ENCODE results near the gene SPOCK2.

Gene SPOCK2

GRCh38 chr10:72081210-72081609 is 7.1 kb downstream of the SPOCK2 start:
- no peak overlapping the region for H3K9ac ChIP-seq (ENCODE audit: insufficient read length)
- no peak overlapping the region for H3K4me3 ChIP-seq
- DNase-seq (ENCODE audit: low read depth, low spot score) = no peak
- TF ChIP-seq EZH2 (IDR thresholded peaks at IDR 0.05) = no peak
- TF ChIP-seq POLR2AphosphoS5 (IDR thresholded peaks at IDR 0.05; ENCODE audit: borderline replicate concordance, low read depth, low read length) = no peak
- no peak for TF ChIP-seq FOXP2 (optimal IDR thresholded peaks at IDR 0.05; ENCODE audit: control extremely low read depth, extremely low read length, insufficient read depth)
- H3K36me3 ChIP-seq (ENCODE audit: insufficient read depth, low read length) = no peaks in the 10 kb centered on the region
- no peaks in the 10 kb centered on the region for H3K9me3 ChIP-seq (ENCODE audit: low read depth, low read length)
- no peak overlapping the region for H3K27ac ChIP-seq

GRCh38 chr10:72080042-72080975 is 8.0 kb downstream of the SPOCK2 start:
- no peak for TF ChIP-seq EZH2 (IDR thresholded peaks at IDR 0.05)
- no peak for TF ChIP-seq POLR2AphosphoS5 (IDR thresholded peaks at IDR 0.05; ENCODE audit: borderline replicate concordance, low read depth, low read length)
- TF ChIP-seq FOXP2 (optimal IDR thresholded peaks at IDR 0.05; ENCODE audit: control extremely low read depth, extremely low read length, insufficient read depth) = no peak
- no peak for DNase-seq (ENCODE audit: low read depth, low spot score)
- Histone ChIP-seq H3K9me3 (ENCODE audit: low read depth, low read length) (no peaks in the 10 kb centered on the region), H3K4me3 (no peak overlapping the region), H3K36me3 (ENCODE audit: insufficient read depth, low read length) (no peaks in the 10 kb centered on the region), H3K9ac (ENCODE audit: insufficient read length) (no peak overlapping the region), H3K27ac (no peak overlapping the region)

- Histone ChIP-seq H3K4me3 (no peak overlapping the region), H3K36me3 (ENCODE audit: insufficient read depth, low read length) (no peaks in the 10 kb centered on the region), H3K9me3 (ENCODE audit: low read depth, low read length) (no peaks in the 10 kb centered on the region), H3K9ac (ENCODE audit: insufficient read length) (no peak overlapping the region), H3K27ac (no peak overlapping the region)
- DNase-seq (ENCODE audit: low read depth, low spot score) = no peak
- TF ChIP-seq POLR2AphosphoS5 (IDR thresholded peaks at IDR 0.05; ENCODE audit: borderline replicate concordance, low read depth, low read length) (no peak), EZH2 (IDR thresholded peaks at IDR 0.05) (no peak), FOXP2 (optimal IDR thresholded peaks at IDR 0.05; ENCODE audit: control extremely low read depth, extremely low read length, insufficient read depth) (no peak)
Measured at GRCh38 chr10:72079356-72079755, 9.0 kb downstream of the SPOCK2 start.

- H3K9me3 ChIP-seq (ENCODE audit: low read depth, low read length) = no peaks in the 10 kb centered on the region
- H3K27ac ChIP-seq = no peak overlapping the region
- no peak overlapping the region for H3K4me3 ChIP-seq
- H3K9ac ChIP-seq (ENCODE audit: insufficient read length) = no peak overlapping the region
- TF ChIP-seq EZH2 (IDR thresholded peaks at IDR 0.05) (no peak), POLR2AphosphoS5 (IDR thresholded peaks at IDR 0.05; ENCODE audit: borderline replicate concordance, low read depth, low read length) (no peak), FOXP2 (optimal IDR thresholded peaks at IDR 0.05; ENCODE audit: control extremely low read depth, extremely low read length, insufficient read depth) (no peak)
- no peak for DNase-seq (ENCODE audit: low read depth, low spot score)
- H3K36me3 ChIP-seq (ENCODE audit: insufficient read depth, low read length) = no peaks in the 10 kb centered on the region
Measured at GRCh38 chr10:72077275-72077990, 10.9 kb downstream of the SPOCK2 start.

GRCh38 chr10:72076756-72077155 is 11.6 kb downstream of the SPOCK2 start:
- TF ChIP-seq EZH2 (IDR thresholded peaks at IDR 0.05) (no peak), POLR2AphosphoS5 (IDR thresholded peaks at IDR 0.05; ENCODE audit: borderline replicate concordance, low read depth, low read length) (no peak), FOXP2 (optimal IDR thresholded peaks at IDR 0.05; ENCODE audit: control extremely low read depth, extremely low read length, insufficient read depth) (no peak)
- Histone ChIP-seq H3K4me3 (no peak overlapping the region), H3K9ac (ENCODE audit: insufficient read length) (no peak overlapping the region), H3K9me3 (ENCODE audit: low read depth, low read length) (no peaks in the 10 kb centered on the region), H3K27ac (no peak overlapping the region), H3K36me3 (ENCODE audit: insufficient read depth, low read length) (no peaks in the 10 kb centered on the region)
- DNase-seq (ENCODE audit: low read depth, low spot score) = no peak

- no peak overlapping the region for H3K4me3 ChIP-seq
- no peaks in the 10 kb centered on the region for H3K9me3 ChIP-seq (ENCODE audit: low read depth, low read length)
- no peak for DNase-seq (ENCODE audit: low read depth, low spot score)
- H3K9ac ChIP-seq (ENCODE audit: insufficient read length) = no peak overlapping the region
- TF ChIP-seq POLR2AphosphoS5 (IDR thresholded peaks at IDR 0.05; ENCODE audit: borderline replicate concordance, low read depth, low read length) = no peak
- TF ChIP-seq EZH2 (IDR thresholded peaks at IDR 0.05) = no peak
- no peak for TF ChIP-seq FOXP2 (optimal IDR thresholded peaks at IDR 0.05; ENCODE audit: control extremely low read depth, extremely low read length, insufficient read depth)
- no peaks in the 10 kb centered on the region for H3K36me3 ChIP-seq (ENCODE audit: insufficient read depth, low read length)
- H3K27ac ChIP-seq = no peak overlapping the region
Measured at GRCh38 chr10:72075376-72076115, 12.8 kb downstream of the SPOCK2 start.

GRCh38 chr10:72074574-72075375 is 13.6 kb downstream of the SPOCK2 start:
- DNase-seq (ENCODE audit: low read depth, low spot score) = no peak
- Histone ChIP-seq H3K9me3 (ENCODE audit: low read depth, low read length) (no peaks in the 10 kb centered on the region), H3K9ac (ENCODE audit: insufficient read length) (no peak overlapping the region), H3K36me3 (ENCODE audit: insufficient read depth, low read length) (no peaks in the 10 kb centered on the region), H3K27ac (no peak overlapping the region), H3K4me3 (no peak overlapping the region)
- TF ChIP-seq EZH2 (IDR thresholded peaks at IDR 0.05) (no peak), POLR2AphosphoS5 (IDR thresholded peaks at IDR 0.05; ENCODE audit: borderline replicate concordance, low read depth, low read length) (no peak), FOXP2 (optimal IDR thresholded peaks at IDR 0.05; ENCODE audit: control extremely low read depth, extremely low read length, insufficient read depth) (no peak)

All from SK-N-MC (cell line).